CD4-positive, alpha-beta T cell treated with Interferon alpha-2 for 1 hour (primary cell): ENCODE data around the gene KCNJ6.
A peak's percentile ranks its signal among the peaks of the same experiment; 100 is the strongest.
"Not testable (repeated sequence)": the region's sequence is repeated elsewhere in the genome, so short reads cannot be mapped to it uniquely, and the experiment has no call there.

Experiments used
- DNase-seq, 2 donors: peaks; one replicate each; pipeline ENCODE4 v3.0.0-alpha.2; 2020 to 2022

The KCNJ6 gene

DNA sequence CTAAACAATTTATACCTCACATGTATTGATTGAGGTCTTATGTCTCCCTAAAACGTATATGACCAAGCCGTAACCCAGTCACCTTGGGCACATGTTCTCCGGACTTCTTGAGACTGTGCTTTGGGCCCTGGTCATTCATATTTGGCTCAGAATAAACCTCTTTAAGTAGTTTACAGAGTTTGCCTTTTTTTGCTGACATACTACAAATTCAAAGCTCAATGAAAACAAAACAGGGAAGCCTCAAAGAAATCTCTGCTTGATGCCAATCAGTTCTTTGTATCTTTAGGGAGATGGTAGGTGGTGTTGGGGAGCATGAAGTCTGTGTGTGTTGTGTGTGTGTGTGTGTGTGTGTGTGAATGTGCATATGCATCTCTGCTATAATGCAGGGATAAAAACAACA lies 247.0 kb downstream of the KCNJ6 start:
- DNase-seq, result no peak

DNA sequence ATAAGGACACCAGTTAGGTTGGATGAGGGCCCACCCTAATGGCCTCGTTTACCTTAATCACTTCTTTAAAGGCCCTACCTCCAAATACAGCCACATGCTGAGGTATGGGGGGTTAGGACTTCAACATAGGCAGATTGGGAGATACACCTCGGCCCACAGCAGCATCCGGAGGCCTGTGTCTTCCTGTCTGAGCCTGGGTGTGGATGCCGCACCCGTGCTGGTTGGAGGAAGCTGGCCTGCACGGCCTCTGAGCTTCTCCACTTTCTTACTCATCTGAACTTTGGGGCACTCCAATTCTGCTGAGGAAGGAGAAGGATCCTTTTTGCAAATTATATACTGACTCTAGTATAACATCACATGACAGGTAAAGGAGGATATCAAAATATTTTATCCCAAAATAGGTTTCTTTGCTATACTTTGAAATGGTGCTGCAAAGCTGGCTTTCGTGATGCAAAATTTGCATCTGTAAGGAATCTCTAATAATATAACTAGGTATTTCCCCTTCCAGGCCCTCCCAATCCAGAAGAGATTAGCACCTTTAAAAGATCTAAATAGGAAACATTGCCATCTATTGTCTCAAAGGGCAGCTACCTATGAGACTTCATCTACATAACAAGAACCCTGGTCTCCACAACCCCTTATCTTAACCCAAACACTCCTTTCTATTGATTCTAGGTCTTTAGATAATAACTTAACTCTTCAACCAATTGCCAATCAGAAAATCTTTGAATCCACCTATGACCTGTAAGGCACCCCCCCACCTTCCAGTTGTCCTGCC lies 247.6 kb downstream of the KCNJ6 start:
- no peak for DNase-seq

DNA sequence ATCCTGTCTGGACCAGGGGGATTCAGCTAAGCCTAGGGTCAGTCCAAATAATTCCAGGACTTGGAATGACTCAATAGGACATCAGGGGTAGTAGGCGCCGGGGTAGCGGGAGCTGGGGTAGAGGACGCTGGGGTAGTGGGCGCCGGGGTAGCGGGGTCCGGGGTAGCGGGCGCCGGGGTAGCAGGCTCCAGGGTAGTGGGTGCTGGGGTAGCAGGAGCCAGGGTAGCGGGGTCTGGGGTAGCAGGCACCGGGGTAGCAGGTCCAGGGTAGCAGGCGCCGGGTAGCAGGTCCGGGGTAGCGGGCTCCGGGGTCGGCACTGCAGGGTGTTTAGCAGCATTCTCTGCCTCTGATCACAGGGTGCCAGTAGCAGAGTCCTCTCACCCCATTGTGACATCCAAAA lies 248.9 kb downstream of the KCNJ6 start:
- DNase-seq, result no peak

DNA sequence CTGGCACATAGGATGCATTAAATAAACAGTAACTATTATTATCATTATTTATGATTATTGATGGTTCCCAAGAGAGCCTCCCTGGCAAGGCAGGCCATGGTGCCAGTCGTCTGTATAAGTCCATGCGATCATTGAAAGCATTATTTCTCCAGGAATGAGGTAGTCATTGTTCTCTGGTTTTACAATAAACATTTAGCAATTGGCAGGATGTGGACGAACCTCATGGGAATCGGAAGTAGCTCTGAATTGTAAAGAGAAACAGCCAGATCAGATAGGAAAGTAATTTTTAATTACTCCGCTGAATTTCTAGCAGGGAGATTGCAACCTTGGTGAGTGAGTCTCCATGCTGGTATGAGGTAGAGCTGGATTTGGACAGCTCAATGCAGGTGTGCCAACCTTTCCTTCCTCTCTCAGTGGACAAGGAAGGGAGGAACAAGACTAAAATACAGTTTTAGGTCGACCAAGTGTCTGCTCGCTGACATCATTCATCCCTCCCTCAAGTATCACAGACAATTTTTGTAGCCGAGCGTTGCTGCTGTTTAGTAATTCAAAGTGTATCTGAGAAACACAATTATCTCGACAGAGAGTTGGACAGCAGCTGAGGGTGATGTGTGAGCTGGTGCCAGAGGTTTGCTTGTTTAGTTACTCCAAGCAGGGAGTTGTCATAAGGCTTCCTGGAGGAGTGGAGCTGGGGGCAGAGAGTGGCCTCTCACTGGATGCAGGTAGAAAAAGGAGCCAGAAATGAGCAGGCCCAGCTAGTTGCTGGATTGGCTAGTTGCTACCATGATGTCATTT lies 250.8 kb downstream of the KCNJ6 start:
- no peak for DNase-seq

DNA sequence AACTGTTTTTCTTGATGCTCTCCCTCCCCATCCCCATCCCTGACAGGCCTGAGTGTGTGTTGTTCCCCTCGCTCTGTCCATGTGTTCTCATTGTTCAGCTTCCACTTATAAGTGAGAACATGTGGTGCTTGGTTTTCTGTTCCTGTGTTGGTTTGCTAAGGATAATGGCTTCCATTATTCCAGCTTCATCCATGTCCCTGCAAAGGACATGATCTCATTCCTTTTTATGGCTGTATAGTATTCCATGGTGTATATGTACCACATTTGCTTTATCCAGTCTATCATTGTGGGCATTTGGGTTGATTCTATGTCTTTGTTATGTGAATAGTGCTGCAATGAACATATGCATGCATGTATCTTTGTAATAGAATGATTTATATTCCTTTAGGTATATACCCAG lies 254.0 kb downstream of the KCNJ6 start:
- not testable (repeated sequence) for DNase-seq

DNA sequence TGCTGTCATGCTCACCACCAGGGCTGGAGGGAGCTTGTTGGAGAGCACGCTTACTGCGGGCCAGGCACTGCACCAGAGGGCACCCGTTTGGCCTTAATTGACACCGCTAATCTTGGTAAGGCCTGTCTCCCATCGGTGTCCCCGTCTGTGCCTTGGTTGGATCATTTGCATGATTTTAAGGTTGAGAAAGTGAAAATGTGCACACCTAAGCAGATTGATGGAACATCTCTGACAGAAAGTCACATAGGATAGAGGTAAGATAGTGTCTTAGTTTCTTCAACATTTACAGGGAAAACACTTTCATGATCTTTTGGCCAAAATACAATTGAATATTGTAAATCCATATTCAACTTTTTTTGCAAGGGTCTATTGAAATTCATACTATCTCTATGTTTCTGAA lies 255.5 kb downstream of the KCNJ6 start:
- no peak for DNase-seq

DNA sequence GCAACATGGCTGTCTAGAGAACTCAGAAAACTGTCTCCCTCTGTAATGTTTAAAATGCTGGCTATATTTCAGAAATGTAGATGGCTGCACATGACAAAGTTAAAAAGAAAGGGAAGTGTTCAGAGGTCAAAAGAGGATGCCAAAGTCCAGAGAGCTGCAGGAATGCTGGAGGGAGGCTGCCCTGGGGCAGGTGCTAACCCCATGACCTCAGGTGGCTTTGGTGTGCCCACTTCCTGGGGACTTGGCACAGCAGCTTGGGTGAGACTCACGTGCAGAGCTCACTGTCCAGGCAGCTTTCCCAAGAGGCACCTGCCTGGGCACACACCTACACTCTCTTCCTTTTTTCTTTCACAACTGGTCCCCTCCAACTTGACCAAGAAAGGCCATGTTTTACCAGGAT lies 256.4 kb downstream of the KCNJ6 start:
- DNase-seq, result no peak

DNA sequence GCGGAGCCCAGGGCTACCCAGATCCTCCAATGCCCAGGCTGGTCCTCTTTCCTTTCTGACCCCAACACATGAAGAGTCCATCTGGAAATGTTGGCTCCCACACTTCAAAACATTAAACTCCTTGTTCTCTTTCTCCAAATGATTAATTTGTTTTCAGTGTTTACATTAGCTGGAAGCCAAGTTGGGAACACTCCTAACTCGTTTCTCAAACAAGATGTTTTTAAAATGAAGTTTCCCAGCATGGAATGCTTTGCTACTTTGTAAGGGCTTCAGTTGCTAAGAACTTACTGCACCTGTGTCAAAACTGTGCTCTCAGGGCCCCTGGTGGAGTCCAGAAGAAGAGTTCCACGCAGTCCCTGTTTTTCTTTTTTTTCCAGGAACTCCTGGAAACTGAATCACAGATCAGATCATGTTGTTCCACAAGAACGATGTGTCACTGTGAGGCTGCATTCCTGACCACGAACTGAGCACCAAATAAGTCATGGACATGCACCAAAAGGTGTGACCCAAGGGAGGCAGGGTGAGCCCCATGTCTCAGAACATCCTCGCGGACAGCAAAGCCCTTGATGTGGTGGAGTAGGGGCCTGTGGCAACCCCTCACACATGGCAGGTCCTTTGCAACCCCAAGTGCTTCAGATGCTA lies 257.3 kb downstream of the KCNJ6 start:
- DNase-seq, result no peak

DNA sequence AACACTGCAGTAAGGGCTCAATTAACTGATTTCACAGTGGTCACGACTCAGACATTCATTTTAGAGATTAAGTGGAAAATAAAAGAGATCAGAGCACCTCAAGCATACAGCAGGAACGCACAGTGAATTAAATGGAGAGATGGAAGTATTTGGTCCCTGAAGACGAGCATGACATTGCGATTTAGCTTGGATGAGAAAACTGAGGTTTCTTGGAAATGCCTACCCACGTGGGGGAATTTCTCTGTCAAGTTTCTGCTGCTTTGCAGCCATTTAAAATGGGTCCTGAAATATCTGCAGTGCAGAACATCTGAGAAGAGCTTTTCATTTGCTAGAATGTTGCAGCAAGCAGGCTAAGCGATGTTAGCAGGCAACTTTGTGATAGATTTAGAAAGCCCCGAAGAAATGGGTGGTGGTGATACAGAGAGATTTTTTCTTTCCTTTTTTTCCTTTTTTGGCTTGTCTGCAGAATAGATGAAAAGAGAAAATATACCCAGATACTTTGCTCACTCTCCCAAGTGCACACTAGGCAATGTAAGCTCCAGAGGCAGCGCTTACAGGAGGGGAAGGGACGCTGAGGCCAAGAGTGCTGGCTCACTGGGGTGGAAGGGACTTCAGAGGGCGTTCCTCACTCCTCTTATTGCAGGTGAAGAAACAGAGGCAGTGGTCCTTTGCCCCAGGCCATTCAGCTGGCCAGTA lies 258.0 kb downstream of the KCNJ6 start:
- no peak for DNase-seq

DNA sequence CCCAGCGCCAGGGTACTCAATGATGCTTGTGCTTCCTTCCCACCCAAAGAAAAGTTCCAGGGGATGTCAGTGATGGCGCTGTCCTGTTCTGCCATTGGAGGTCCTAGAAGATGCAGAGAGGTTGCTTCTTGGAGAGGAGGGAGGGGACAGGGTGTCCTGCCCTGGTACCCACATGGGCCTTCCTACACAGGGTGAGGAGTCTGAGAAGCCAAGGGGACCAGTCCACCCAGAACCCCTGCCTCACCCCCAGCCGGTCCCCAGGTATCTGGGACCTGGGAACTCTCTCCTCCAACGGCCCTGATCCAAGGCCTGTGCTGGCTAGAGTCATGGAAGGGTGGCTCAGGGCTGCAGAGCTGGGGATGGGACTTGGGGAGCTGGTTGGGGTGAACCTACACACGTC lies 259.4 kb downstream of the KCNJ6 start:
- DNase-seq, result no peak

DNA sequence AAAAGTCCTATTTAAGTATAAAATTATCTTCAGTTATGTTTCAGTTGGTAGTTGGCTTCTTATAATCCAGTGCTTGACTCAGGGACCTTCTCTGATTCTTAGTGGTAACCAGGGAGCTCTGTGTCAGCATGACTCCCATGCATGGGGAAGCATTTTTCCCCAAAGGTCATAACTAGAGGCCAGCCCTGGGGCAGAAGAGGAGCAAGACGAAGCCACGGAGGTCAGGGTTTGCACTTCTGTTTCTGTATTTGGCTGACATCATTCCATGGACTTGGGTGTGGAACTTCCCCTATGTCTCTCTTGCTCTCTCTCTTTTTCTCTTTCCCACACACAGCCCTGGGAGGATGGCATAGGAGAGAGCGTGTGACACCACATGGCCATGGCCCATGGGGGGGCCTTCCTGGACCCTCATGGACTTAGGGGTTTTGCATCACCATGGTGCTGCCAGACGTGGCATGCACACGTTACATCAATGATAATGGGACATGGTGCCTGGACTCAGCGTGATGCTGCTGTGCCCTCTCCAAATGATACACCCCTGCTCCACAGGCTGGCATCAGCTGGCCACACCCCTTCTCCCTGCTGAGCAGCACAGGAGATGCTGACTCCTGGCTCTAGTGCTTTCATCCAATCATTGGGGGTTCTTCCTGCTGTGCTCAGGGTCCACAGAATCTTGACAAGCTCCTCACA lies 260.5 kb downstream of the KCNJ6 start:
- no peak for DNase-seq

DNA sequence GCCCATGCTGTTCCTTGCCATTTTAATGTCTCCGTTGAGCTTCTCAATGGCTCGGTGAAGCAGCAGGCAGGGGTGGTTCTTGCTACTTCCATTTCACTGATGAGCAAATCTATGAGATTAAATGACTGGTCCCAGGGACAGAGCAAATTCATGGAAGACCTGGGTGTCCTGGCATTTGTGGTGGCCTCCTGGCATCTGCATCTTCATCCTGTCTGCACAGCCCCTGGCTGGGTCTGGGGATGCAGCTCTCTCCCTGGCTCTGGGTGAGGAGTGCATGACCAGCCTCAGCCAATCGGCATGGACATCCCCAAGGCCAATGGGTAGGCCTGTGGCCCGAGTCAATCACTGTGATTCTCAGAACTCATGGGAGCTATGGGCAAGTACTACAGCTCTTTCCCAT lies 261.7 kb downstream of the KCNJ6 start:
- DNase-seq, result no peak

DNA sequence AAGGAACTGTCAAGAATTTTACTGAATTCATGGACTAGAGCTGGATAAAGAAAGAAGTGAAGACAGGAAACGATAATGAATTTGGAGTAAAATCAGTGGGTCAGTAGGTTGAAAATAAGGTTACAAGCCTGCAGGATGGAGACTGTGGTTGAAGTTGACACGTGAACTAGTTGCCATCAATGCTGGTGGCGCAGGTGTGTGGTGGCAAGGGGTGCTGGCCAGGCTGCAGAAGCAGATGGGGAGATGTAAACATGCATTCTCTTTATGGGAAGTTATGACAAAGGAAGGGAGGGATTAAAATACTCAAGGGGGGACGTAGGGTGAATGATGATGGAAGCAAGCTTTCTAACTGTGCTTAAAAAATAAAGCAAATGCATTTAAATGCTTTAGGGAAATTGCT lies 263.1 kb downstream of the KCNJ6 start:
- DNase-seq, result no peak

DNA sequence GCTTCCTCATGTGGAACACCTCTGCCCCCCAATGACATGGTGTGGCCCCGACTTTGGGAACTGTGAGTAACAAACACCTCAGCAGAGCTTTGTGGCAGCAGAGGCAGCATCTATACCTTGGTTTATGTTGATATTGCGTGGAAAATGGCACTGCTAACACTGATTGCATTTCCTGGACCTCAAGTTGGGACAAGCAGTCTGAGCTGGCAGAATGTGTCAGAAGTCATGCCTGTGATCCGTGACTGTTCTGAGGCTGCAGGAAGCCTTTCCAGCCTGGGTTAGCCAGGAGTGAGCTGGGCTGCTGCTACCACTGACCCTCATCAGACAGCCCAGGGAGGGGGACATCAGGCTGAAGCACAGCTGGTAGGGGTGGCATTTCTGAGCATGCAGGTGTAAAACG lies 268.5 kb downstream of the KCNJ6 start:
- no peak for DNase-seq

DNA sequence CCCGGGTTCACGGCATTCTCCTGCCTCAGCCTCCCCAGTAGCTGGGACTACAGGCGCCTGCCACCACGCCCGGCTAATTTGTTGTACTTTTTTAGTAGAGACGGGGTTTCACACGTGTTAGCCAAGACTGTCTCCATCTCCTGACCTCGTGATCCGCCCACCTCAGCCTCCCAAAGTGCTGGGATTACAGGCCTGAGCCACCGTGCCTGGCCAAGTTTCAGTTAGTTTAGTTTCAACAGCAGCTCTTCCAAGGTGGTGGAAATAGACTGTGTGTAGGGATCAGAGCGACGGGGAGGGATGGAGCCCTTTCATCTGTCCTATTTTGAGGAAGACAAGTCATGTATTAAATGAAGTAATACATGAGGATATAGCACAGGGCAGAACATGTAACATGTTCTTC lies 269.5 kb downstream of the KCNJ6 start:
- not testable (repeated sequence) for DNase-seq

DNA sequence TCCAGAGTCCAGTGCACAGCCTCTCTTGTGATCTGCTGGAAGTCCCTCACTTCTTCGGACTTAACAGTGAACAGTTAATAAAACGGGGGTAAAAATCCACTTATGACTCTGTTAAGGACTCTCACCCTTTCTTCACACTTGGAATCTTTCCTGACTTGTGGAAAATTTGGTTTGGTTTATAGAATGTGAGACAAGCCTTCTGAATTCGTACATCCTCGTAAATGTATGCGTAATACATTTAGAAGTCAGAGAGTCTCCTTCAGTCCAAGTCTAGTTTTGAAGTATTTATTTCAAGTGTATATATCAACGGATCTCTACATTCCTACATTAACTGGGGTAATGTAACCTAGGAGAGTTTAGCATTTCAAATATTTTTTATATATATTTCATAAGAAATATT lies 270.4 kb downstream of the KCNJ6 start:
- DNase-seq, result no peak

DNA sequence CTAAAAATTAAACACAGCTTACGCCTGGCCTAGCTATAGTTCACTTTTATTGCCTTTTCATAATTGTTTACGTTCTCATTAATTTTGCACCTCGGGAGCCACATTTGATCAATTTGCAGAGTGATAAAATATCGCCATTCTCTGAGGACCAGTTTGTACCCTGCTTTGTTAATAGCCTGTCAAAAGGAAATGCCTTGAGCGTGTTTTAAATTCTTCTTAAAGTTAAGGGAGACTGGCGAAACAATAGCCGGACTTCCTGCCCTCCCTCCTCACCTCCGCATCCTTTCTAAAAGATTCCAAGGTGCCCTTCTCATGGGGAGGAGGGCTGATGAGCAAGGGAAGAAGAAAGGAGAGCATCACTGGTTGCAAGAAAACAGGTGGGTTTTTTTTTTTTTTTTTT lies 271.6 kb downstream of the KCNJ6 start:
- no peak for DNase-seq

DNA sequence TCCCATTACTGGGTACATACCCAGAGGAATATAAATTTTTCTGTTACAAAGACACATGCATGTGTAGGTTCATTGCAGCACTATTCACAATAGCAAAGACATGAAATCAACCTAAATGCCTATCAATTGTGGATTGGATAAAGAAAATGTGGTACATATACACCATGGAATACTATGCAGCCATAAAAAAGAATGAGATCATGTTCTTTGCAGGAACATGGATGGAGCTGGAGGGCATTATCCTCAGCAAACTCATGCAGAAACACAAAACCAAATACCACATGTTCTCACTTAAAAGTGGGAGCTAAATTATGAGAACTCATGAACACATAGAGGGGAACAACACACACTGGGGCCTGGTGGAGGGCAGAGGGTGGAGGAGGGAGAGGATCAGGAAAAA lies 272.4 kb downstream of the KCNJ6 start:
- DNase-seq, result not testable (repeated sequence)

DNA sequence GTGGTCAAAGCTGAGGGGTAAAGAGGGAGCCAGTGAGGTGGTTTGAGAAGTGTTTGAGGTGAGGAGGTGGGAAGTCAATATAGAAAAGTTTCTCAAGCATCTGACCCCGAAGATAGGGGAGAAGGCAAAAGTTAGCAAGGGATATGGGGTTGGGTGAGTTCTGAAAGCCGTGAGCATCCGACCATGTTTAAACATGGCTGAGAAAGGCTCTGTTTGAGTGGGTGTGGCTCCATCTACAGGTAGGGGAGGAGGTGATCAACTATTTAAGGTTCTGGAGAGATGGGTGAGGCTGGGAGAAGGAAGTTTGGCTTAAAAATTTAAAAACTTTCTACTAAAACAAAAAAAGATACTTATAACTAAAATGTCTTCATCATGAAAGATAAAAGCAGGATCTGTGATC lies 273.8 kb downstream of the KCNJ6 start:
- peak in 1 of 2 donors; percentile 45 for DNase-seq

DNA sequence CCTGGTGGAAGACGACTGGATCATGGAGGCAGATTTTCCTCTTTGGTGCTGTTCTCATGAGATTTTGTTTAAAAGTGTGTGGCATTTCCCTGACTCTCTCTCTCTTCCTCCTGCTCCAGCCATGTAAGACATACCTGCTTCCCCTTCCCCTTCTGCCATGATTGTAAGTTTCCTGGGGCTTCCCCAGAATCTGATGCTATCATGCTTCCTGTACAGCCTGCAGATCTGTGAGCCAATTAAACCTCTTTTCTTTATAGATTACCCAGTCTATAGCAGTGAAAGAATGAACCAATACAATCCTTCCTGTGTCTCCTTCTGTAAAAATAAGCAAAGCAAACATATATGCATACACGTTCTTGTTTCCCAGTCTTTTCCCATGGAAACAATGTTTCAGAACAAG lies 276.5 kb downstream of the KCNJ6 start:
- DNase-seq, result no peak

DNA sequence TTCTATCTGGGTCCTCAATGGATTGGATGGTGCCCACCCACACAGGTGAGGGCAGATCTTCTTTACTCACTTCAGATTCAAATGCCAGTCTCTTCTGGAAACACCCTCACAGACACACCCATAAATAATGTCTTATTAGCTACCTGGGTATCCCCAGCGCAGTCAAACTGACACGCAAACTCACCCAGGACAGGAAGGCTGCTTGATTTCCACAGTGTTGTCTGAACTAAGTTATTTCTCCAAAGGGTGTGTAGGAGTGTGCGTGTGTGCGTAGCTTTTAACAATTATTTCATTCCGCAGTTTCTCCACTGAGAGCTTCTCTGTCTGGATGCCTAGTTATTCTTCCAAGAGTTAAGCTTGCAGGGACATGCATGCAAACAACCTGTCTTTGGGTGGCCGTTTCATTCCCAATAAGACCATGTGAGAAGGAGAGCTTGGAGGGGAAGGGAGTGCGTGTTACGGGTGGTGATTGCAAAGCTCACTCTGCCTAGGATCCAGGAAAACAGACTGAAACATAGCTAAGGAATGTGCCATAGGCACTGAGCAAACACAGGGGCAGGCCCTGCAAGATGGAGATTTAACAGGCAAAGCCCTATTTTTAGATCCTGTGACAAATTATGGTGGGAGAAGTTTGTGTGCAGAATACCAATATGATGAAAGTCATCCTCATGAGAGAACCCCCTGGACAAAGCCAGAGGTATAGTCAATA lies 280.0 kb downstream of the KCNJ6 start:
- DNase-seq, result no peak
